Neural progenitor cell (in vitro differentiated cells): Measurements from ENCODE around the gene CORO7.

Source experiments
- EZH2 ChIP-seq: fragments of 200-600 bp; sonication (generic); IDR thresholded peaks from 2 replicates; pipeline ENCODE4 v1.6.1; 2017; ENCODE audit warnings: antibody characterized with exemption, mild to moderate bottlenecking, moderate library complexity
- TF ChIP-seq, protein P1 (sequence below): fragments of 200-600 bp; sonication (generic); IDR thresholded peaks from 2 replicates; pipeline ENCODE4 v1.5.1; 2017; ENCODE audit warnings: antibody characterized with exemption, mild to moderate bottlenecking

- TF ChIP-seq, protein P1, sequence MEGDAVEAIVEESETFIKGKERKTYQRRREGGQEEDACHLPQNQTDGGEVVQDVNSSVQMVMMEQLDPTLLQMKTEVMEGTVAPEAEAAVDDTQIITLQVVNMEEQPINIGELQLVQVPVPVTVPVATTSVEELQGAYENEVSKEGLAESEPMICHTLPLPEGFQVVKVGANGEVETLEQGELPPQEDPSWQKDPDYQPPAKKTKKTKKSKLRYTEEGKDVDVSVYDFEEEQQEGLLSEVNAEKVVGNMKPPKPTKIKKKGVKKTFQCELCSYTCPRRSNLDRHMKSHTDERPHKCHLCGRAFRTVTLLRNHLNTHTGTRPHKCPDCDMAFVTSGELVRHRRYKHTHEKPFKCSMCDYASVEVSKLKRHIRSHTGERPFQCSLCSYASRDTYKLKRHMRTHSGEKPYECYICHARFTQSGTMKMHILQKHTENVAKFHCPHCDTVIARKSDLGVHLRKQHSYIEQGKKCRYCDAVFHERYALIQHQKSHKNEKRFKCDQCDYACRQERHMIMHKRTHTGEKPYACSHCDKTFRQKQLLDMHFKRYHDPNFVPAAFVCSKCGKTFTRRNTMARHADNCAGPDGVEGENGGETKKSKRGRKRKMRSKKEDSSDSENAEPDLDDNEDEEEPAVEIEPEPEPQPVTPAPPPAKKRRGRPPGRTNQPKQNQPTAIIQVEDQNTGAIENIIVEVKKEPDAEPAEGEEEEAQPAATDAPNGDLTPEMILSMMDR, result no peak
- no peak for TF ChIP-seq EZH2
Observed at GRCh38 chr16:4389051-4389955, 27.1 kb downstream of the CORO7 start.
